ENCODE results near the gene MACROD2.

The MACROD2 gene

GRCh38 chr20:14337400-14338171, 342.3 kb downstream of the MACROD2 start, which contains the start of gene FLRT3 (continued):
- TF ChIP-seq ZEB2 (tag by site-specific recombination; IDR thresholded peaks at IDR 0.05) (peak; percentile 40; the same call in 1 of the 2 replicates), ZSCAN30 (tag by site-specific recombination; IDR thresholded peaks at IDR 0.05) (0 out of 2 replicates have a peak, but pooled peaks have one; percentile 32), ZNF2 (tag by site-specific recombination; IDR thresholded peaks at IDR 0.05) (0 out of 2 replicates have a peak, but pooled peaks have one; percentile 41), ZNF692 (tag by site-specific recombination; IDR thresholded peaks at IDR 0.05) (peak; percentile 29; the same call in 1 of the 2 replicates), OSR2 (tag by site-specific recombination; IDR thresholded peaks at IDR 0.05) (no peak), EGR2 (tag by site-specific recombination; IDR thresholded peaks at IDR 0.05; ENCODE audit: low read depth) (peak; percentile 80), SP7 (tag by site-specific recombination; IDR thresholded peaks at IDR 0.05) (peak; percentile 50; the same call in 1 of the 2 replicates), ZFHX2 (tag by site-specific recombination; conservative IDR thresholded peaks at IDR 0.05) (peak; percentile 54; the same call in 1 of the 2 replicates), CTCF (tag by site-specific recombination; IDR thresholded peaks at IDR 0.05) (peak; percentile 61; the same call in 1 of the 2 replicates), ZNF654 (tag by site-specific recombination; IDR thresholded peaks at IDR 0.05; ENCODE audit: low read depth) (peak; percentile 86), SP3 (tag by site-specific recombination; IDR thresholded peaks at IDR 0.05) (peak; percentile 41; the same call in 1 of the 2 replicates), ZNF16 (tag by site-specific recombination; IDR thresholded peaks at IDR 0.05; ENCODE audit: low read depth) (peak; percentile 68; the same call in 1 of the 2 replicates), KLF9 (tag by site-specific recombination; IDR thresholded peaks at IDR 0.05; ENCODE audit: low read depth) (no peak), ZBTB21 (tag by site-specific recombination; IDR thresholded peaks at IDR 0.05) (peak; percentile 47; the same call in 1 of the 2 replicates), ATF2 (tag by site-specific recombination; IDR thresholded peaks at IDR 0.05; ENCODE audit: low read depth) (peak; percentile 99), ZNF423 (tag by site-specific recombination; IDR thresholded peaks at IDR 0.05) (no peak), ZNF600 (tag by site-specific recombination; IDR thresholded peaks at IDR 0.05) (peak; percentile 59; the same call in 1 of the 2 replicates), IKZF3 (tag by site-specific recombination; IDR thresholded peaks at IDR 0.05) (peak; percentile 71)

DNA sequence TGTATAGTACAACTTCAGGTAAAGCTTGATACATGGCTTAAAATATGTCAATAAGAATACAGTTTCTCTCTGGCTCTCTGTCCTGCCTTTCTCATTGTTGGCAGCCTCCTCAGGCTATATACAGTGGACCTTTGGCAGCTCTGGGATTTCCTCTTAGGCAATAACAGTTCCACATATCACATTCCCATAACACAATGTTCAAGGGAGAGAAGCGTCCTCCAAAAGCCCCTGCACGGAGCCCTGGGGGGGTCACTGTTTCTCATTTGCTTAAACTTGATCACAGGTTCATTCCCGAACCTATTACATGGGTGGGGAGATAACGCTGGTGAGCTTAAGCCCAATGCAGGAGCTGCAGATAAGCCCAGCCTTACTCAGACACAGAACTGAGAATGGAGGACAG, 346.5 kb downstream of the MACROD2 start:
- POLR2A ChIA-PET: no interaction called here
- H3K9me3 ChIP-seq (ENCODE audit: control insufficient read depth, insufficient read depth, low read depth, low read length): no peaks in the 10 kb centered on the region
- no peaks in the 10 kb centered on the region for H3K36me3 ChIP-seq (ENCODE audit: control insufficient read depth in 2 of 2, insufficient read depth in 1 of 2, low read length in 2 of 2)
- TF ChIP-seq, protein P1, sequence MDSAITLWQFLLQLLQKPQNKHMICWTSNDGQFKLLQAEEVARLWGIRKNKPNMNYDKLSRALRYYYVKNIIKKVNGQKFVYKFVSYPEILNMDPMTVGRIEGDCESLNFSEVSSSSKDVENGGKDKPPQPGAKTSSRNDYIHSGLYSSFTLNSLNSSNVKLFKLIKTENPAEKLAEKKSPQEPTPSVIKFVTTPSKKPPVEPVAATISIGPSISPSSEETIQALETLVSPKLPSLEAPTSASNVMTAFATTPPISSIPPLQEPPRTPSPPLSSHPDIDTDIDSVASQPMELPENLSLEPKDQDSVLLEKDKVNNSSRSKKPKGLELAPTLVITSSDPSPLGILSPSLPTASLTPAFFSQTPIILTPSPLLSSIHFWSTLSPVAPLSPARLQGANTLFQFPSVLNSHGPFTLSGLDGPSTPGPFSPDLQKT (IDR thresholded peaks at IDR 0.05; ENCODE audit: borderline replicate concordance, low read depth, low read length): no peak
- no peak for TF ChIP-seq ZNF16 (tag by site-specific recombination; IDR thresholded peaks at IDR 0.05; ENCODE audit: low read depth)
- TF ChIP-seq, protein P2, sequence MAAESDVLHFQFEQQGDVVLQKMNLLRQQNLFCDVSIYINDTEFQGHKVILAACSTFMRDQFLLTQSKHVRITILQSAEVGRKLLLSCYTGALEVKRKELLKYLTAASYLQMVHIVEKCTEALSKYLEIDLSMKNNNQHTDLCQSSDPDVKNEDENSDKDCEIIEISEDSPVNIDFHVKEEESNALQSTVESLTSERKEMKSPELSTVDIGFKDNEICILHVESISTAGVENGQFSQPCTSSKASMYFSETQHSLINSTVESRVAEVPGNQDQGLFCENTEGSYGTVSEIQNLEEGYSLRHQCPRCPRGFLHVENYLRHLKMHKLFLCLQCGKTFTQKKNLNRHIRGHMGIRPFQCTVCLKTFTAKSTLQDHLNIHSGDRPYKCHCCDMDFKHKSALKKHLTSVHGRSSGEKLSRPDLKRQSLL (tag by site-specific recombination; IDR thresholded peaks at IDR 0.05): no peak
- no peak overlapping the region for H3K27ac ChIP-seq (ENCODE audit: extremely low read depth, low read depth, low read length)
- CTCF ChIA-PET: no interaction called here
- H3K4me3 ChIP-seq (ENCODE audit: low read depth, low read length): no peak overlapping the region
- no peaks in the 10 kb centered on the region for H3K4me1 ChIP-seq (ENCODE audit: control insufficient read depth, insufficient read depth, low read length)
